H1 (cell line): Measurements from ENCODE around the gene ADAMTS1. TPM values are rescaled to one million over a fixed set of nuclear protein-coding genes. Genes with fewer than 3 reads are reported as not detected.

ENCODE experiments used
- CTCF ChIA-PET: fragments of 300-600 bp; sonication (Branson Sonifier 250); formaldehyde crosslinking; loops from one replicate; lab custom pipeline; 2021; ENCODE audit not compliant: partially characterized antibody; lab: Charles Lee
- POLR2A ChIA-PET: fragments of 300-600 bp; sonication (Branson Sonifier 250); formaldehyde crosslinking; loops from one replicate; lab custom pipeline; 2021; ENCODE audit warnings: inconsistent platforms; ENCODE audit not compliant: partially characterized antibody; lab: Charles Lee
- DNase-seq, 2 experiments: peaks; one replicate each; pipeline versions ENCODE4 v3.0.0 to v3.0.0-alpha.2; 2010 to 2022; ENCODE audit warnings: low spot score in 2 of 2, low read depth in 1 of 2, mixed read lengths in 1 of 2
- FAIRE-seq: peaks from 2 replicates; lab custom pipeline; 2011; peaks lifted over from hg19 to GRCh38; lab: Jason Lieb, UNC
- H2AFZ ChIP-seq: 2 replicates; pipeline ENCODE4 v1.8.1; 2012; ENCODE audit warnings: low read length, inconsistent platforms
- H2AK5ac ChIP-seq: 2 replicates; pipeline ENCODE4 v1.6.1; 2013; ENCODE audit warnings: low read depth, low read length
- H2BK120ac ChIP-seq: replicated peaks from 2 replicates; pipeline ENCODE3; 2013; ENCODE audit warnings: low read depth, low read length, inconsistent platforms
- H2BK12ac ChIP-seq: 2 replicates; pipeline ENCODE4 v1.6.1; 2013; ENCODE audit warnings: low read depth, low read length
- H2BK15ac ChIP-seq: 2 replicates; pipeline ENCODE4 v1.6.1; 2013; ENCODE audit warnings: low read length
- H2BK20ac ChIP-seq: 2 replicates; pipeline ENCODE4 v1.6.1; 2013; ENCODE audit warnings: low read length
- H2BK5ac ChIP-seq: 2 replicates; pipeline ENCODE4 v1.6.1; 2013; ENCODE audit warnings: low read depth, low read length
- H3K14ac ChIP-seq: 2 replicates; pipeline ENCODE4 v1.6.1; 2013; ENCODE audit warnings: inconsistent platforms; ENCODE audit not compliant: insufficient read length
- H3K18ac ChIP-seq: 2 replicates; pipeline ENCODE4 v1.6.1; 2013; ENCODE audit warnings: low read length; ENCODE audit errors: extremely low read depth
- H3K23ac ChIP-seq: 2 replicates; pipeline ENCODE4 v1.6.1; 2013; ENCODE audit warnings: inconsistent platforms; ENCODE audit not compliant: insufficient read length
- H3K23me2 ChIP-seq: 2 replicates; pipeline ENCODE4 v1.6.1; 2013; ENCODE audit warnings: low read depth, low read length
- H3K27ac ChIP-seq: 2 replicates; pipeline ENCODE4 v1.6.1; 2011; ENCODE audit warnings: low read depth, low read length, inconsistent platforms
- H3K27me3 ChIP-seq, 4 experiments: replicated peaks in 1 of 4; 1 replicate in 1 of 4; 2 replicates in 3 of 4; pipeline versions ENCODE4 v1.6.1 to v1.8.1; 2011 to 2013; ENCODE audit warnings: low read length in 3 of 4, mild to moderate bottlenecking in 3 of 4, inconsistent platforms in 2 of 4, mixed read lengths in 2 of 4, moderate library complexity in 1 of 4; ENCODE audit not compliant: control insufficient read depth in 3 of 4, insufficient read depth in 3 of 4; ENCODE audit errors: extremely low read depth in 1 of 4
- H3K36me3 ChIP-seq, 4 experiments: 2 replicates each; pipeline versions ENCODE4 v1.6.1 to v1.8.1; 2011 to 2013; ENCODE audit warnings: mild to moderate bottlenecking in 4 of 4, low read length in 3 of 4, moderate library complexity in 2 of 4, control low read depth in 1 of 4, inconsistent platforms in 1 of 4; ENCODE audit not compliant: insufficient read depth in 4 of 4, control insufficient read depth in 2 of 4
- H3K4ac ChIP-seq: replicated peaks from 2 replicates; pipeline ENCODE3; 2013; ENCODE audit warnings: low read length, low read depth, mixed read lengths, inconsistent platforms; ENCODE audit not compliant: insufficient read length
- H3K4me1 ChIP-seq, 4 experiments: replicated peaks in 1 of 4; 1 replicate in 1 of 4; 2 replicates in 3 of 4; pipeline versions ENCODE4 v1.6.1 to v1.8.1; 2011 to 2013; ENCODE audit warnings: low read length in 3 of 4, inconsistent platforms in 2 of 4, mixed read lengths in 1 of 4; ENCODE audit not compliant: insufficient read depth in 4 of 4, control insufficient read depth in 3 of 4
- H3K4me2 ChIP-seq, 2 experiments: 2 replicates each; pipeline versions ENCODE4 v1.6.1 to v1.8.1; 2011 to 2013; ENCODE audit warnings: low read depth in 2 of 2, low read length in 2 of 2, control low read depth in 1 of 2, inconsistent platforms in 1 of 2, mild to moderate bottlenecking in 1 of 2; ENCODE audit not compliant: insufficient read depth in 1 of 2
- H3K4me3 ChIP-seq, 4 experiments: fragments of 200-600, 300-600 bp in 1 of 4; sonication (generic), shearing (Covaris generic), sonication (Bioruptor Twin) in 1 of 4; 2 replicates each; pipeline versions ENCODE4 v1.5.1 to v1.8.1; 2011 to 2016; ENCODE audit warnings: low read length in 4 of 4, low read depth in 3 of 4, control low read depth in 2 of 4, inconsistent platforms in 2 of 4, mild to moderate bottlenecking in 2 of 4, mixed read lengths in 1 of 4, moderate library complexity in 1 of 4; ENCODE audit not compliant: insufficient read depth in 2 of 4; ENCODE audit errors: extremely low read depth in 1 of 4
- H3K56ac ChIP-seq: replicated peaks from 2 replicates; pipeline ENCODE3; 2013; ENCODE audit warnings: low read depth, mild to moderate bottlenecking, mixed read lengths, low read length, inconsistent platforms; ENCODE audit not compliant: insufficient read length
- H3K79me1 ChIP-seq: 2 replicates; pipeline ENCODE4 v1.6.1; 2013; ENCODE audit warnings: low read depth, low read length, control low read depth
- H3K79me2 ChIP-seq, 2 experiments: 2 replicates each; pipeline versions ENCODE4 v1.6.1 to v1.8.1; 2012 to 2013; ENCODE audit warnings: low read length in 2 of 2, mild to moderate bottlenecking in 2 of 2, inconsistent platforms in 1 of 2; ENCODE audit not compliant: insufficient read depth in 2 of 2, control insufficient read depth in 1 of 2
- H3K9ac ChIP-seq, 4 experiments: replicated peaks in 1 of 4; 1 replicate in 1 of 4; 2 replicates in 3 of 4; pipeline versions ENCODE4 v1.6.1 to v1.8.1; 2011 to 2013; ENCODE audit warnings: low read depth in 3 of 4, low read length in 3 of 4, control low read depth in 2 of 4, mild to moderate bottlenecking in 2 of 4, moderate library complexity in 2 of 4, inconsistent platforms in 1 of 4; ENCODE audit errors: extremely low read depth in 1 of 4
- H3K9me3 ChIP-seq, 2 experiments: 2 replicates each; pipeline versions ENCODE4 v1.6.1 to v1.8.1; 2012 to 2013; ENCODE audit warnings: mild to moderate bottlenecking in 2 of 2, moderate library complexity in 2 of 2, control low read depth in 1 of 2, inconsistent platforms in 1 of 2, low read depth in 1 of 2, low read length in 1 of 2, mixed read lengths in 1 of 2; ENCODE audit not compliant: insufficient read depth in 2 of 2
- H4K20me1 ChIP-seq, 2 experiments: replicated peaks in 1 of 2; 2 replicates each; pipeline versions ENCODE3 to v1.8.1; 2011 to 2013; ENCODE audit warnings: inconsistent platforms in 2 of 2, low read length in 2 of 2, mild to moderate bottlenecking in 1 of 2; ENCODE audit not compliant: insufficient read depth in 2 of 2, control insufficient read depth in 1 of 2
- H4K5ac ChIP-seq: 2 replicates; pipeline ENCODE4 v1.6.1; 2013; ENCODE audit warnings: low read length, low read depth, mixed read lengths, inconsistent platforms; ENCODE audit not compliant: insufficient read length
- H4K8ac ChIP-seq: 2 replicates; pipeline ENCODE4 v1.8.0; 2013; ENCODE audit warnings: mild to moderate bottlenecking, moderate library complexity, low read length, inconsistent platforms; ENCODE audit not compliant: insufficient read depth; ENCODE audit errors: extremely low read depth
- H4K91ac ChIP-seq: replicated peaks from 2 replicates; pipeline ENCODE3; 2013; ENCODE audit warnings: low read length, mixed read lengths, inconsistent platforms; ENCODE audit not compliant: insufficient read length
- BCL11A ChIP-seq, 2 experiments: IDR thresholded peaks; one replicate each; pipeline ENCODE4 v1.6.1; 2011; ENCODE audit warnings: low read depth in 2 of 2, low read length in 2 of 2, mild to moderate bottlenecking in 2 of 2
- CHD2 ChIP-seq: IDR thresholded peaks from 2 replicates; pipeline ENCODE4 v1.6.1; 2012; ENCODE audit warnings: low read length, improper control_type of control experiment
- MAFK ChIP-seq: IDR thresholded peaks from 2 replicates; pipeline ENCODE4 v1.6.1; 2012; ENCODE audit warnings: low read depth, mild to moderate bottlenecking, improper control_type of control experiment, low read length
- RAD21 ChIP-seq, 2 experiments: IDR thresholded peaks in 1 of 2; conservative IDR thresholded peaks in 1 of 2; 2 replicates each; pipeline ENCODE4 v1.6.1; 2011; ENCODE audit warnings: low read depth in 2 of 2, low read length in 2 of 2, improper control_type of control experiment in 1 of 2, inconsistent platforms in 1 of 2, mild to moderate bottlenecking in 1 of 2, moderate library complexity in 1 of 2
- RNF2 ChIP-seq: fragments of 200-900, 300-1000 bp; sonication (generic); IDR thresholded peaks from 2 replicates; pipeline ENCODE4 v1.7.1; 2016; ENCODE audit warnings: borderline replicate concordance, low read depth, mild to moderate bottlenecking, antibody characterized with exemption, low read length; ENCODE audit not compliant: poor library complexity, severe bottlenecking; ENCODE audit errors: missing control alignments
- SIN3A ChIP-seq, 2 experiments: IDR thresholded peaks in 1 of 2; conservative IDR thresholded peaks in 1 of 2; 2 replicates each; pipeline ENCODE4 v1.6.1; 2011 to 2012; ENCODE audit warnings: low read length in 2 of 2, improper control_type of control experiment in 1 of 2, low read depth in 1 of 2, mild to moderate bottlenecking in 1 of 2
- TBP ChIP-seq: IDR thresholded peaks from 2 replicates; pipeline ENCODE4 v1.6.1; 2011; ENCODE audit warnings: low read depth, low read length, improper control_type of control experiment
- WGBS, 2 experiments: shearing (Covaris generic) in 1 of 2; methylation state at CpG; one replicate each; pipeline versions ENCODE4 v1.1.6 to v1.1.7; 2013 to 2015; ENCODE audit warnings: low lambda C conversion rate in 2 of 2, mixed read lengths in 2 of 2, inconsistent platforms in 1 of 2, low coverage in 1 of 2, missing lambda C conversion rate in 1 of 2; ENCODE audit not compliant: insufficient replicate concordance in 2 of 2, insufficient coverage in 1 of 2, insufficient read length in 1 of 2; ENCODE audit errors: extremely low coverage in 1 of 2, missing lambda C conversion rate in 1 of 2; 5-methylcytosine and 5-hydroxymethylcytosine counted together
- polyA plus RNA-seq, 7 experiments: library from polyadenylated mRNA; depleted of rRNA in 3 of 7; stranded (reverse) in 5 of 7; unstranded in 2 of 7; fragments of >200 nt in 5 of 7; fragments of 200-250 nt in 2 of 7; gene quantifications; 1 replicate in 5 of 7; 2 replicates in 1 of 7; 4 replicates in 1 of 7; pipeline versions ENCODE4 v1.2.1 to v1.2.3, GENCODE V29; 2011 to 2013; ENCODE audit warnings: missing spikeins in 2 of 7, mixed read lengths in 2 of 7
- total RNA-seq: library from RNA; stranded (reverse); fragmentation: NEBNext Ultra II Directional; extraction: Animal tissue kit (Norgen Biotek cat#: 25700); gene quantifications from 2 replicates; pipeline ENCODE4 v1.2.1, GENCODE V29; 2021
- TF ChIP-seq, protein P1 (sequence below): IDR thresholded peaks from 2 replicates; pipeline ENCODE4 v1.6.1; 2012; ENCODE audit warnings: low read length, inconsistent platforms
- TF ChIP-seq, protein P2 (sequence below): IDR thresholded peaks from 2 replicates; pipeline ENCODE4 v1.6.1; 2011; ENCODE audit warnings: low read depth, mild to moderate bottlenecking, low read length; ENCODE audit not compliant: insufficient read depth
- TF ChIP-seq, protein P3 (sequence below): IDR thresholded peaks from 2 replicates; pipeline ENCODE4 v1.6.1; 2012; ENCODE audit warnings: inconsistent platforms

ADAMTS1 gene
- total and polyA plus RNA-seq, 2 of the 8 experiments (the other 6 are each of a cell fraction or from before 2014, with no cell fraction given) = 10.7 to 22.4 TPM

DNA sequence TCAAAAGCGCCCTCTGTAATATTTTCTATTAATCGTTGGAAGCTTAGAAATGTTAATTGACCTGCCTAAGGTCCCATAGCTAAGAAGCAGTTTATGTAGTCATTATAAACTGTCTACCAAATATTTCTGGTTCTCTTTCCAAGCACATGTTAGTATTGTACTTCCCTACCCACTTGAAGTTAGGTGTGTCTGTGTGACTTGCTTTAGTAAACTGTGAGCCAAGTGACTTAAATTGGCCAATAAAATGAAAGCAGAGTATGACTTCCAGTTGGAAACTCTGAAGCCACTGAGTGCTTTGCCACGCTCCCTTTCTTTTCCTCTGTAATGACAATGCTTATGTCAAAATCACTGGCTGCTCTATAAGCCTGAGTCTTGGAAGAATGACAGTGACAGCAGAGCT is 20.6 kb upstream of the ADAMTS1 start:
- no peak overlapping the region for H3K56ac ChIP-seq
- TF ChIP-seq, protein P1, sequence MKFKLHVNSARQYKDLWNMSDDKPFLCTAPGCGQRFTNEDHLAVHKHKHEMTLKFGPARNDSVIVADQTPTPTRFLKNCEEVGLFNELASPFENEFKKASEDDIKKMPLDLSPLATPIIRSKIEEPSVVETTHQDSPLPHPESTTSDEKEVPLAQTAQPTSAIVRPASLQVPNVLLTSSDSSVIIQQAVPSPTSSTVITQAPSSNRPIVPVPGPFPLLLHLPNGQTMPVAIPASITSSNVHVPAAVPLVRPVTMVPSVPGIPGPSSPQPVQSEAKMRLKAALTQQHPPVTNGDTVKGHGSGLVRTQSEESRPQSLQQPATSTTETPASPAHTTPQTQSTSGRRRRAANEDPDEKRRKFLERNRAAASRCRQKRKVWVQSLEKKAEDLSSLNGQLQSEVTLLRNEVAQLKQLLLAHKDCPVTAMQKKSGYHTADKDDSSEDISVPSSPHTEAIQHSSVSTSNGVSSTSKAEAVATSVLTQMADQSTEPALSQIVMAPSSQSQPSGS = no peak
- TF ChIP-seq CHD2 (no peak), RAD21 (IDR thresholded peaks at IDR 0.05 in 1 of 2, conservative IDR thresholded peaks at IDR 0.05 in 1 of 2; ENCODE audit: low read depth in 2 of 2, low read length in 2 of 2) (no peak), RNF2 (no peak), MAFK (no peak), BCL11A (IDR thresholded peaks at IDR 0.05; ENCODE audit: low read depth in 2 of 2, low read length in 2 of 2) (no peak), SIN3A (conservative IDR thresholded peaks at IDR 0.05 in 1 of 2, IDR thresholded peaks at IDR 0.05 in 1 of 2; ENCODE audit: low read depth in 1 of 2, low read length in 2 of 2) (no peak), TBP (no peak)
- TF ChIP-seq, protein P2, sequence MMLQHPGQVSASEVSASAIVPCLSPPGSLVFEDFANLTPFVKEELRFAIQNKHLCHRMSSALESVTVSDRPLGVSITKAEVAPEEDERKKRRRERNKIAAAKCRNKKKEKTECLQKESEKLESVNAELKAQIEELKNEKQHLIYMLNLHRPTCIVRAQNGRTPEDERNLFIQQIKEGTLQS = no peak
- TF ChIP-seq, protein P3, sequence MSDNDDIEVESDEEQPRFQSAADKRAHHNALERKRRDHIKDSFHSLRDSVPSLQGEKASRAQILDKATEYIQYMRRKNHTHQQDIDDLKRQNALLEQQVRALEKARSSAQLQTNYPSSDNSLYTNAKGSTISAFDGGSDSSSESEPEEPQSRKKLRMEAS = no peak

More for the DNA sequence above, 20.6 kb upstream of the ADAMTS1 start:
- DNase-seq = no peak
- Histone ChIP-seq H3K9me3 (no peaks in the 10 kb centered on the region), H3K4me2 (no peak overlapping the region), H4K91ac (no peak overlapping the region), H3K27ac (no peak overlapping the region), H2AK5ac (no peak overlapping the region), H3K18ac (no peak overlapping the region), H2BK5ac (no peak overlapping the region), H2BK12ac (no peak overlapping the region), H2BK15ac (no peak overlapping the region), H2AFZ (no peak overlapping the region), H4K8ac (no peak overlapping the region), H3K4me1 (no peaks in the 10 kb centered on the region), H3K23ac (no peak overlapping the region), H3K36me3 (no peaks in the 10 kb centered on the region), H3K79me1 (no peaks in the 10 kb centered on the region), H3K4me3 (no peak overlapping the region), H3K4ac (no peak overlapping the region), H3K9ac (no peak overlapping the region), H3K23me2 (no peaks in the 10 kb centered on the region), H2BK20ac (no peak overlapping the region), H4K20me1 (no peaks in the 10 kb centered on the region), H3K14ac (no peak overlapping the region), H2BK120ac (no peak overlapping the region), H3K27me3 (no peaks in the 10 kb centered on the region), H4K5ac (no peak overlapping the region), H3K79me2 (no peaks in the 10 kb centered on the region)
- ChIA-PET POLR2A (no interaction called here), CTCF (interaction anchor here (1.6 kb wide), 1 partner anchor 15 kb away, joined by 3 read pairs; no protein-coding TSS in a partner anchor)
- 89% methylated on average over 3 of the region's 3 CpGs; no CpG with 5 or more reads in 1 of the 2 experiments for WGBS, 2 experiments
- FAIRE-seq = no peak
